Type B pancreatic cell (in vitro differentiated cells): ENCODE results near the gene MTF2. TPM values are rescaled to one million over a fixed set of nuclear protein-coding genes. Genes with fewer than 3 reads are reported as not detected.
"Not testable (repeated sequence)": the region's sequence is repeated elsewhere in the genome, so short reads cannot be mapped to it uniquely, and the experiment has no call there.

ENCODE experiments used
- DNase-seq: peaks from one replicate; pipeline ENCODE4 v3.0.0; 2021; ENCODE audit warnings: mixed read lengths; ENCODE audit not compliant: unreplicated experiment; ENCODE audit errors: extremely low spot score
- H3K27ac Mint-ChIP-seq: 2 replicates; pipeline ENCODE4 v1.8.0; 2021; ENCODE audit warnings: mild to moderate bottlenecking, mixed read lengths
- H3K27me3 Mint-ChIP-seq: 2 replicates; pipeline ENCODE4 v1.8.0; 2021; ENCODE audit warnings: mixed read lengths
- H3K36me3 Mint-ChIP-seq: 2 replicates; pipeline ENCODE4 v1.8.0; 2021; ENCODE audit warnings: mixed read lengths
- H3K4me1 Mint-ChIP-seq: one replicate; pipeline ENCODE4 v1.8.0; 2021; ENCODE audit warnings: mixed read lengths; ENCODE audit not compliant: unreplicated experiment
- H3K4me3 Mint-ChIP-seq: 2 replicates; pipeline ENCODE4 v1.8.0; 2021; ENCODE audit warnings: mild to moderate bottlenecking, mixed read lengths
- H3K9me3 Mint-ChIP-seq: 2 replicates; pipeline ENCODE4 v1.8.0; 2021; ENCODE audit warnings: mixed read lengths
- total RNA-seq: library from RNA; stranded (reverse); gene quantifications from 2 replicates; pipeline ENCODE4 v1.2.1, GENCODE V29; 2021; ENCODE audit warnings: low replicate concordance
- TF ChIP-seq, protein P1 (sequence below): fragments of 200-600 bp; sonication (generic); conservative IDR thresholded peaks from 2 replicates; pipeline ENCODE4 v1.5.0; 2021; ENCODE audit warnings: antibody characterized with exemption, mild to moderate bottlenecking

Gene MTF2
- total RNA-seq, 1 donor from 2014 or later = 67.8 TPM

DNA sequence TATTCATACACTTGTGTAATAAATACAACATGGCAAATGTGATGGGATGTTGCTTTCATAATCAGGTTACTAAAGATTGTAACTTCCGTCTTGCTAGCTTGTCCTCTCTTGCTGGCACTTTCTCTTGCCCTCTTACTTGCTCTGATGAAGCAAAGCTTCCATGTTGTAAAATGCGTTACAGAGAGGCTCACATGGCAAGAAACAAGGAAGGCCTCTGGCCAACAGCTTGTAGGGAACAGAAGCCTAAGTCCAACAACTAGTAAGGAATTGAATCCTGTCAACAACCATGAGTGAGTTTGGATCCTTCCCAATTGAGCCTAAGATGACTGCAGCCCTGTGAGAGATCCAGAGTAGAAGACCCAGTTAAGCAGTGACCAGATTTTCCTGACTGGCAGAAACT lies 85.7 kb downstream of the MTF2 start:
- no peak overlapping the region for H3K27ac Mint-ChIP-seq
- TF ChIP-seq, protein P1, sequence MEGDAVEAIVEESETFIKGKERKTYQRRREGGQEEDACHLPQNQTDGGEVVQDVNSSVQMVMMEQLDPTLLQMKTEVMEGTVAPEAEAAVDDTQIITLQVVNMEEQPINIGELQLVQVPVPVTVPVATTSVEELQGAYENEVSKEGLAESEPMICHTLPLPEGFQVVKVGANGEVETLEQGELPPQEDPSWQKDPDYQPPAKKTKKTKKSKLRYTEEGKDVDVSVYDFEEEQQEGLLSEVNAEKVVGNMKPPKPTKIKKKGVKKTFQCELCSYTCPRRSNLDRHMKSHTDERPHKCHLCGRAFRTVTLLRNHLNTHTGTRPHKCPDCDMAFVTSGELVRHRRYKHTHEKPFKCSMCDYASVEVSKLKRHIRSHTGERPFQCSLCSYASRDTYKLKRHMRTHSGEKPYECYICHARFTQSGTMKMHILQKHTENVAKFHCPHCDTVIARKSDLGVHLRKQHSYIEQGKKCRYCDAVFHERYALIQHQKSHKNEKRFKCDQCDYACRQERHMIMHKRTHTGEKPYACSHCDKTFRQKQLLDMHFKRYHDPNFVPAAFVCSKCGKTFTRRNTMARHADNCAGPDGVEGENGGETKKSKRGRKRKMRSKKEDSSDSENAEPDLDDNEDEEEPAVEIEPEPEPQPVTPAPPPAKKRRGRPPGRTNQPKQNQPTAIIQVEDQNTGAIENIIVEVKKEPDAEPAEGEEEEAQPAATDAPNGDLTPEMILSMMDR = no peak
- peaks cover 15% of the 10 kb centered on the region for H3K9me3 Mint-ChIP-seq
- no peak overlapping the region for H3K4me3 Mint-ChIP-seq
- no peak for DNase-seq
- peaks cover 46% of the 10 kb centered on the region for H3K36me3 Mint-ChIP-seq
- H3K27me3 Mint-ChIP-seq = no peaks in the 10 kb centered on the region
- H3K4me1 Mint-ChIP-seq = no peaks in the 10 kb centered on the region

DNA sequence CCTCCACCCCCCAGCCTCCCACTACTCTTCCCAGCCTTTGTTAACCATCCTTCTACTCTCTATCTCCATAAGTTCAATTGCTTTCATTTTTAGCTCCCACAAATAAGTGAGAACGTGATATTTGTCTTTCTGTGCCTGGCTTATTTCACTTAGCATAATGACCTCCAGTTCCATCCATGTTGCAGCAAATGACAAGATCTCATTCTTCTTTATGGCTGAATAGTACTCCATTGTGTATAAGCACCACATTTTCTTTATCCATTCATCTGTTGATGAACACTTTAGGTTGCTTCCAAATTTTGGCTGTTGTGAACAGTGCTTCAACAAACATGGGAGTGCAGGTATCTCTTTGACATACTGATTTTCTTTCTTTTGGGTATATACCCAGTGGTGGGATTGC lies 86.8 kb downstream of the MTF2 start:
- not testable (repeated sequence) for H3K27me3 Mint-ChIP-seq, DNase-seq, H3K4me1 Mint-ChIP-seq, H3K27ac Mint-ChIP-seq, H3K4me3 Mint-ChIP-seq
- Mint-ChIP-seq H3K9me3 (peaks cover 15% of the 10 kb centered on the region), H3K36me3 (peaks cover 48% of the 10 kb centered on the region)

DNA sequence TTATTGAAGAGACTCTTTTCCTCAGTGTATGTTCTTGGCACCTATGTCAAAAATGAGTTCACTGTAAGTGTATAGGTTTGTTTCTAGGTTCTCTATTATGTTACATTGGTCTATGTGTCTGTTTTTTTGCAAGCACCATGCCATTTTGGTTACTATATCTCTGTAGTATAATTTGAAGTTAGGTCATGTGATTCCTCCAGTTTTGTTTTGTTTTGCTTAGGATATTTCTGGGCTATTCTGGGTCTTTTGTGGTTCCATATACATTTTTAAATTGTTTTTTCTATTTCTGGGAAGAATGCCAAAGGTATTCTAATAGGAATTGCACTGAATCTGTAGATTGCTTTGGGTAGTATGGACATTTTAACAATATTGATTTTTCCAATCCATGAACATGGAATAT lies 87.9 kb downstream of the MTF2 start:
- H3K36me3 Mint-ChIP-seq = peaks cover 52% of the 10 kb centered on the region
- peaks cover 3% of the 10 kb centered on the region for H3K4me1 Mint-ChIP-seq
- no peaks in the 10 kb centered on the region for H3K27me3 Mint-ChIP-seq
- H3K4me3 Mint-ChIP-seq = no peak overlapping the region
- no peak overlapping the region for H3K27ac Mint-ChIP-seq
- no peak for DNase-seq
- TF ChIP-seq, protein P1 = no peak
- peaks cover 19% of the 10 kb centered on the region for H3K9me3 Mint-ChIP-seq

DNA sequence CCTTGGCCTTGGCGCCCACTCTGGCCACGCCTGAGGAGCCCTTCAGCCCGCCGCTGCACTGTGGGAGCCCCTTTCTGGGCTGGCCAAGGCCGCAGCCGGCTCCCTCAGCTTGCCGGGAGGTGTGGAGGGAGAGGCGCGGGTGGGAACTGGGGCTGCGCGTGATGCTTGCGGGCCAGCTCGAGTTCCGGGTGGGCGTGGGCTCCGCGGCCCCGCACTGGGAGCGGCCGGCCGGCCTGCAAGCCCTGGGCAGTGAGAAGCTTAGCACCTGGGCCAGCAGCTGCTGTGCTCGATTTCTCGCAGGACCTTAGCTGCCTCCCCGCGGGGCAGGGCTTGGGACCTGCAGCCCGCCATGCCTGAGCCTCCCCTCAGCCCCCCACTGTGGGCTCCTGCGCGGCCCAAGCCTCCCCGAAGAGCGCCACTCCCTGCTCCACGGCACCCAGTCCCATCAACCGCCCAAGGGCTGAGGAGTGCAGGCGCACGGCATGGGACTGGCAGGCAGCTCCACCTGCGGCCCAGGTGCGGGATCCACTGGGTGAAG lies 91.1 kb downstream of the MTF2 start:
- DNase-seq, H3K27ac Mint-ChIP-seq, H3K27me3 Mint-ChIP-seq, H3K4me1 Mint-ChIP-seq, H3K4me3 Mint-ChIP-seq: not testable (repeated sequence)
- H3K36me3 Mint-ChIP-seq = peaks cover 65% of the 10 kb centered on the region
- H3K9me3 Mint-ChIP-seq = peaks cover 19% of the 10 kb centered on the region

DNA sequence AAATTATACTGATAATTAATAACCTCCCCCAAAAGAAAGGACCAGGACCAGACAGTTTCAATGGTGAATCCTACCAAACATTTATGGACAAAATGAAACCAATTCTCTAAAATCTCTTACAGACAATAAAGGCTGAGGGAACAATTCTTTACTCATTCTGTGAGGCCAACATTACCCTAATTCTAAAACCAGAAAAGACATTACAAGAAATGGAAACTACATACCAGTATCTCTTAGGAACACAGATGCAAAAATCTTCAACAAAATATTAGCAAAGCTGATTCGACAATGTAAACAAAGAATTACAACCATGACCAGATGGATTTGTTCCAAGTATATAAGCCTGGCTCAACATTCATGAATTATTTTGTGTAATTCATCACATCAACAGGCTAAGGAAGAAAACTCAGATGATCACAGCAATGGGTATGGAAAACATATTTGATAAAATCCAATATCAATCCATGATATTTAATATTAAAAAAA lies 92.5 kb downstream of the MTF2 start:
- no peak overlapping the region for H3K27ac Mint-ChIP-seq
- H3K9me3 Mint-ChIP-seq = peaks cover 13% of the 10 kb centered on the region
- TF ChIP-seq, protein P1 = no peak
- no peak for DNase-seq
- H3K27me3 Mint-ChIP-seq = no peaks in the 10 kb centered on the region
- H3K4me1 Mint-ChIP-seq = peaks cover 3% of the 10 kb centered on the region
- H3K36me3 Mint-ChIP-seq = peaks cover 55% of the 10 kb centered on the region
- H3K4me3 Mint-ChIP-seq = no peak overlapping the region

DNA sequence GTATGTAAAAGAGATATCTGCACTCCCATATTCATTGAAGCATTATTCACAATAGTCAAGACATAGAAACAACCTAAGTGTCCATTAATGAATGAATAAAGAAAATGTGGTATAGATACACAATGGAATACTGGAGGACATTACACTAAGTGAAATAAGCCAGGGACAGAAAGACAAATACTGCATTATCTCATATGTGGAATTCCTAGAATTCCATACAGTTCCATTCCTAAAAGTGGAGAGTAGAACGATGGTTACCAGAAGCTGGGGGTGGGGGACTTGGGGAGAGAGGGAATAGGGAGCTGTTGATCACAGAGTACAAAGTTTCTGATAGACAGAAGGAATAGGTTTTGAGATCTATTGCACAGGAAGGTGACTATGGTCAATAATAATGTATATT lies 93.7 kb downstream of the MTF2 start:
- DNase-seq = no peak
- no peaks in the 10 kb centered on the region for H3K27me3 Mint-ChIP-seq
- TF ChIP-seq, protein P1 = no peak
- peaks cover 45% of the 10 kb centered on the region for H3K36me3 Mint-ChIP-seq
- no peak overlapping the region for H3K4me3 Mint-ChIP-seq
- peaks cover 8% of the 10 kb centered on the region for H3K9me3 Mint-ChIP-seq
- peaks cover 7% of the 10 kb centered on the region for H3K4me1 Mint-ChIP-seq
- H3K27ac Mint-ChIP-seq = peak overlapping the region; percentile 12

DNA sequence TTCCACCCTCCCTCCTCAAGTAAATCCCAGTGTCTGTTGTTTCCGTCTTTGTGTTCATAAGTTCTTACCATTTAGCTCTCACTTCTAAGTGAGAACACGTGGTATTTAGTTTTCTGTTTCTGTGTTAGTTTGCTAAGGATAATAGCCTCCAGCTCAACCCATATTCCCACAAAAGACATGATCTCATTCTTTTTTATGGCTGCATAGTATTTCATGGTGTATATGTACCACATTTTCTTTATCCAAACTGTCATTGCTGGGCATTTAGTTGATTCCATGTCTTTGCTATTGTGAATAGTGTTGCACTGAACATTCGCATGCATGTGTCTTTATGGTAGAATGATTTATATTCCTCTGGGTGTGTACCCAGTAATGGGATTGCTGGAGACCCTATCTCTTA lies 95.6 kb downstream of the MTF2 start:
- peaks cover 30% of the 10 kb centered on the region for H3K36me3 Mint-ChIP-seq
- not testable (repeated sequence) for H3K4me3 Mint-ChIP-seq, DNase-seq, H3K27ac Mint-ChIP-seq, H3K9me3 Mint-ChIP-seq, H3K27me3 Mint-ChIP-seq
- H3K4me1 Mint-ChIP-seq = peaks cover 19% of the 10 kb centered on the region
